Parathyroid adenoma (tissue), 2 donors: Measurements from ENCODE around the gene PAX8.
"Not testable (repeated sequence)": the region's sequence is repeated elsewhere in the genome, so short reads cannot be mapped to it uniquely, and the experiment has no call there.

Experiments
- H2AFZ ChIP-seq: fragments of 300-600 bp; sonication (generic); one replicate; pipeline ENCODE4 v1.7.0; 2017; ENCODE audit warnings: antibody characterized with exemption, mild to moderate bottlenecking
- H3K27ac ChIP-seq: fragments of 300-600 bp; sonication (generic); one replicate; pipeline ENCODE4 v1.7.0; 2017
- H3K27me3 ChIP-seq: fragments of 300-600 bp; sonication (generic); one replicate; pipeline ENCODE4 v1.7.0; 2017; ENCODE audit warnings: low read length; ENCODE audit not compliant: control insufficient read depth, insufficient read depth
- H3K36me3 ChIP-seq: fragments of 300-600 bp; sonication (generic); one replicate; pipeline ENCODE4 v1.7.0; 2017; ENCODE audit warnings: low read length; ENCODE audit not compliant: control insufficient read depth, insufficient read depth
- H3K4me1 ChIP-seq: fragments of 300-600 bp; sonication (generic); one replicate; pipeline ENCODE4 v1.7.0; 2017; ENCODE audit warnings: control low read depth
- H3K4me2 ChIP-seq: fragments of 300-600 bp; sonication (generic); one replicate; pipeline ENCODE4 v1.7.0; 2017; ENCODE audit warnings: low read length
- H3K4me3 ChIP-seq: fragments of 300-600 bp; sonication (generic); one replicate; pipeline ENCODE4 v1.7.0; 2017; ENCODE audit warnings: low read depth, low read length
- H3K79me2 ChIP-seq: fragments of 300-600 bp; sonication (generic); one replicate; pipeline ENCODE4 v1.7.0; 2017; ENCODE audit warnings: control low read depth
- H3K9ac ChIP-seq: fragments of 300-600 bp; sonication (generic); one replicate; pipeline ENCODE4 v1.7.0; 2017; ENCODE audit warnings: mild to moderate bottlenecking
- H3K9me3 ChIP-seq: fragments of 300-600 bp; sonication (generic); one replicate; pipeline ENCODE4 v1.7.0; 2017; ENCODE audit warnings: low read length; ENCODE audit not compliant: control insufficient read depth
- CTCF ChIP-seq: fragments of 300-600 bp; sonication (generic); IDR thresholded peaks from one replicate; pipeline ENCODE4 v1.7.0; 2017; ENCODE audit warnings: antibody characterized with exemption, mild to moderate bottlenecking
- donor health status: primary hyperparathyroidism.

Gene PAX8

DNA sequence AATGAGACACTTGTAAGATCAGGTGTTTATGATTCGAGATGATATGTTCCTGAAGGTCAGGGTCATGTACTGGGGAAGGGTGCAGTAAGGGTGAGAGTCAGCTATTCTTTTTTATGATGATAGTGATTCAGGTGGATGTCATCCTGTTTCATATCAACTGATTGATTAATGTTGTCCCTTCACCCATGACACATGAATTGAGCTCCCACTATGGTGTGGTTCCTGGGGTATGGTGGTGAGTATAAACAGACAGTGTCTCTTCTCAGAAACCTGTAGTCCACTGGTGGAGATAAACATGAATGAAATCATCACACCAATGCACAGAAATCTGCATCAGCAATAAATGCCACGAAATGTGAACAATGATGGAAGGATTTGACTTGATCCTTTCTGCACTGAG lies 37.4 kb upstream of the PAX8 start:
- H3K4me1 ChIP-seq: no peaks in the 10 kb centered on the region
- H3K79me2 ChIP-seq: no peaks in the 10 kb centered on the region
- no peak overlapping the region for H2AFZ ChIP-seq

GRCh38 chr2:113314663-113315062 lies 35.9 kb upstream of the PAX8 start:
- not testable (repeated sequence) for H3K4me2 ChIP-seq, H3K36me3 ChIP-seq, H3K4me1 ChIP-seq, H3K9me3 ChIP-seq, H3K27me3 ChIP-seq, H2AFZ ChIP-seq, H3K79me2 ChIP-seq, H3K9ac ChIP-seq, H3K27ac ChIP-seq, H3K4me3 ChIP-seq

More for the DNA sequence above, 37.4 kb upstream of the PAX8 start:
- Histone ChIP-seq H3K9ac (no peak overlapping the region), H3K27me3 (no peaks in the 10 kb centered on the region), H3K4me3 (no peak overlapping the region), H3K4me2 (no peak overlapping the region), H3K9me3 (no peaks in the 10 kb centered on the region), H3K27ac (no peak overlapping the region), H3K36me3 (no peaks in the 10 kb centered on the region)
- no peak for TF ChIP-seq CTCF

- not testable (repeated sequence) for H3K79me2 ChIP-seq, H3K9ac ChIP-seq, H2AFZ ChIP-seq, H3K36me3 ChIP-seq, H3K4me2 ChIP-seq, H3K4me1 ChIP-seq, H3K27ac ChIP-seq, H3K27me3 ChIP-seq, H3K9me3 ChIP-seq, H3K4me3 ChIP-seq
Observed at GRCh38 chr2:113314176-113314575, 35.5 kb upstream of the PAX8 start.

DNA sequence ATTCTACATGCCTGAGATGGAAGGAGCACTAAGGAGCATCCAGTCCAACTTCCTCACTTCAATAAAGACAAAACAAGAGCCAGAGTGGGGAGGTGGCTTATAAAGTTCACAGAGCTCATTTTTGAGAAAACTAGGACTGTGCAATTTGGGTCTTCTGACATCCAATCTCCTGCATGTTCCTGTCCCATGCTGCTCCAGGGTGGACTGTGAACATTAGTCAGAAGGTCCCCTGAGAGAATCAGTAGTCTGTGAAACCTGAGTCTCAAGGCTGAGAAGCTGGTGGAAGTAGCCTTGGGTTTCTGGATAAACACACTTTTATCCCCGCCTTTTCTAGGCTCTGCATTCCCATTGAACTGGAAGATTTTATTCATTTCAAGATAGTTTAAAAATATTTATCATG lies 33.1 kb upstream of the PAX8 start:
- H3K4me1 ChIP-seq, H3K27me3 ChIP-seq, H2AFZ ChIP-seq, H3K4me2 ChIP-seq, H3K27ac ChIP-seq, H3K79me2 ChIP-seq, H3K4me3 ChIP-seq, H3K36me3 ChIP-seq, H3K9ac ChIP-seq, H3K9me3 ChIP-seq: not testable (repeated sequence)

DNA sequence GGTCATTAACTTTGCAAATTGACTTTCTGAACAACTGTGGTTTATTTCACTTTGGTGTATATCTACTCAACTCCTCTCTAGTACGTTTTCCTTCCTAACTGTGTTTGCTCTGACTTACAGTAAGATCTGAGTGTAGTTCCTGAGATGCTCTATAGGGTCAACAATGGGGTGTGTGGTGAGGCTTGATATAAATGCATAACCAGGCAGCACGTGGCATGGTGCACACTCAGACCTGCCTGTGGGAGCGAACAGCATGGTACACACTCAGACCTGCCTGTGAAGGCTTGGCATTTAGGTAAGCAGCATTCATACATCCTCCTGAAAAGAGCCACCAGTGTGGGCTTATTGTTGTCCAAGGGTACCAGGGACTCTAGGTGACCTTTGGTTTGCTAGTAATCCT lies 32.5 kb upstream of the PAX8 start:
- H3K36me3 ChIP-seq, H3K27ac ChIP-seq, H3K4me1 ChIP-seq, H3K79me2 ChIP-seq, H3K4me2 ChIP-seq, H3K4me3 ChIP-seq, H3K27me3 ChIP-seq, H3K9ac ChIP-seq, H3K9me3 ChIP-seq, H2AFZ ChIP-seq: not testable (repeated sequence)

DNA sequence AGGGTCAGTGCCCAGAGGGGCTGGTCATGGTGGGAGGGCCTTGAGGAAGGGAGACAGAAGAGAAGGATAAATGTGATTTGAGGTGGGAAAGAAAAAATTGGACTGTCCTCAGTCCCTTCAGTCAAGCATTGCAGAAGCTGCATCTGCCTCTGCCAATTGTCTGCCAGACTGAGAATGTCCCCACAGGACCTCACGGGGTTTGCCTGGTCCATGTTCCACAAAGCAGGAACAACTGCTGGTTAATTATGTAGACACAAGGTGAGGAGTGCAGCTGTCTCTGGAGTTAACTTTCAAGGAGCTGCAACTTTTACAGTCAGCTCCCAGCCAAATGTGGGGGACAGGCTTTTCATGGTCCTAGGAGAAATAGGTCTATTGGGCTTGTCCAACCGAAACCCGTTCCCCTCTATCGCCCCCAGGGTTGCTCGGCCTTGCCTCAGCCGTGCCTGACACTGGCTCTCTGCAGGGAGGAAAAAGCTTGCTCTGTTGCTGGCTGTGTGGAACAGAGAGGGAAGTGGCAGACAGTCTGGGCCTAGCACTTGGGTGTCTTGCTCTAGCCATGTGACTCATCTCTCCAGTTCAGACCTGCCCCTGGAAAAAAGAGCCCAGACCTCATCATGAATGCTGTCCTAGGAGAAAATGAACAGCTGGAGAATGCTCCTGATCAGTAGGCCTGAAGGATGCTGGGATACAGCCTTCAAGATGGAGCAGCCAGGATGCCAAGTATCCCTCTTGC lies 31.1 kb upstream of the PAX8 start:
- H3K4me3 ChIP-seq: no peak overlapping the region
- no peak overlapping the region for H2AFZ ChIP-seq
- no peaks in the 10 kb centered on the region for H3K79me2 ChIP-seq
- H3K9me3 ChIP-seq: no peaks in the 10 kb centered on the region
- no peak overlapping the region for H3K4me2 ChIP-seq
- no peak for TF ChIP-seq CTCF
- no peaks in the 10 kb centered on the region for H3K4me1 ChIP-seq
- H3K9ac ChIP-seq: no peak overlapping the region
- no peak overlapping the region for H3K27ac ChIP-seq
- H3K36me3 ChIP-seq: no peaks in the 10 kb centered on the region
- H3K27me3 ChIP-seq: no peaks in the 10 kb centered on the region

DNA sequence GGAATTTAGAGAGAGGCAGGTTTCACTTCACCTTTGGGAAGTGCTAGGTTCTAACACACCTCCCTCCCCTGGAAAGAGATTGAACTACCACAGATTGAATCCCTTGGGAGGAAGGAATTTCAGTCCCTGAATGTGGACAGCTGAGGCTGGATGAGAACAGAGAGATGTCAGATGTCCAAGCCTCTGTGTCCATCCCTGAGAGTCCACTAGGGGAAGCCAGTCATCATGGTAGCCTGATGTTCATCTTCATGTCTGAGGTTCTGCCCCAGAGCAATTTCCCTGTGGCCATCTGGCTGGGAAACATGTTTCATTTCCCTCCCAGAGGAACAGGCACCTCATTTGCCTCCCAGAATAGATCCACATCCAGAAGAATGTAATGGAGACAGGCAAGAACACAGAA lies 30.1 kb upstream of the PAX8 start:
- not testable (repeated sequence) for H3K36me3 ChIP-seq, H3K27ac ChIP-seq, H3K4me2 ChIP-seq, H2AFZ ChIP-seq, H3K27me3 ChIP-seq, H3K9me3 ChIP-seq, H3K9ac ChIP-seq, H3K4me3 ChIP-seq, H3K4me1 ChIP-seq, H3K79me2 ChIP-seq

GRCh38 chr2:113306207-113306606 lies 27.5 kb upstream of the PAX8 start:
- not testable (repeated sequence) for H3K27ac ChIP-seq, H3K36me3 ChIP-seq, H3K9me3 ChIP-seq, H2AFZ ChIP-seq, H3K4me3 ChIP-seq, H3K4me1 ChIP-seq, H3K27me3 ChIP-seq, H3K4me2 ChIP-seq, H3K79me2 ChIP-seq, H3K9ac ChIP-seq

- not testable (repeated sequence) for H2AFZ ChIP-seq, H3K27me3 ChIP-seq, H3K27ac ChIP-seq, H3K36me3 ChIP-seq, H3K4me2 ChIP-seq, H3K4me1 ChIP-seq, H3K9ac ChIP-seq, H3K79me2 ChIP-seq, H3K9me3 ChIP-seq, H3K4me3 ChIP-seq
Observed at GRCh38 chr2:113305749-113306148, 27.0 kb upstream of the PAX8 start.
